Measurements from ENCODE around the gene STAG2. TPM values are rescaled to one million over a fixed set of nuclear protein-coding genes. Genes with fewer than 3 reads are reported as not detected.
"Not testable (repeated sequence)": the region's sequence is repeated elsewhere in the genome, so short reads cannot be mapped to it uniquely, and the experiment has no call there.

The STAG2 gene
- total RNA-seq, 6 donors from 2014 or later: 49.9 to 105 (median 68.1) TPM

- peaks cover 0 to 44% (median 0%) of the 10 kb centered on the region in 4 donors for H3K36me3 ChIP-seq
Observed at GRCh38 chrX:124093222-124093621, 131.7 kb downstream of the STAG2 start.

GRCh38 chrX:124097116-124097515 lies 135.6 kb downstream of the STAG2 start:
- no peak overlapping the region for H3K27ac ChIP-seq
- WGBS, 2 donors: 72 to 86% methylated on average over 2 of the region's 2 CpGs
- no peaks in the 10 kb centered on the region for H3K9me3 ChIP-seq
- TF ChIP-seq POLR2A (IDR thresholded peaks at IDR 0.05): no peak
- TF ChIP-seq CTCF (IDR thresholded peaks at IDR 0.05): no peak
- no peak for TF ChIP-seq POLR2AphosphoS5 (IDR thresholded peaks at IDR 0.05)
- no peak for TF ChIP-seq EP300 (IDR thresholded peaks at IDR 0.05)
- ATAC-seq (ENCODE audit: low FRiP score in 2 of 2): no peak
- peaks cover 0 to 21% (median 0%) of the 10 kb centered on the region in 4 donors for H3K36me3 ChIP-seq
- H3K4me1 ChIP-seq: no peaks in the 10 kb centered on the region
- no peak for DNase-seq
- no peaks in the 10 kb centered on the region for H3K27me3 ChIP-seq
- H3K4me3 ChIP-seq: no peak overlapping the region

More at GRCh38 chrX:124093222-124093621, 131.7 kb downstream of the STAG2 start:
- WGBS, 2 donors: 87 to 97% methylated on average over 4 of the region's 4 CpGs
- DNase-seq: no peak
- ATAC-seq (ENCODE audit: low FRiP score in 2 of 2): no peak
- H3K27me3 ChIP-seq: no peaks in the 10 kb centered on the region
- no peaks in the 10 kb centered on the region for H3K9me3 ChIP-seq
- H3K4me3 ChIP-seq: no peak overlapping the region
- no peaks in the 10 kb centered on the region for H3K4me1 ChIP-seq
- no peak for TF ChIP-seq CTCF (IDR thresholded peaks at IDR 0.05)
- TF ChIP-seq POLR2AphosphoS5 (IDR thresholded peaks at IDR 0.05): no peak
- TF ChIP-seq EP300 (IDR thresholded peaks at IDR 0.05): no peak
- no peak for TF ChIP-seq POLR2A (IDR thresholded peaks at IDR 0.05)
- H3K27ac ChIP-seq: no peak overlapping the region

- DNase-seq: no peak
- no peaks in the 10 kb centered on the region for H3K4me1 ChIP-seq
- H3K27ac ChIP-seq: no peak overlapping the region
- no peaks in the 10 kb centered on the region for H3K27me3 ChIP-seq
- no peak overlapping the region for H3K4me3 ChIP-seq
- TF ChIP-seq POLR2A (IDR thresholded peaks at IDR 0.05): no peak
- peak; percentile 14 to 45 (median 36) for TF ChIP-seq CTCF (IDR thresholded peaks at IDR 0.05)
- ATAC-seq (ENCODE audit: low FRiP score in 2 of 2): no peak
- H3K36me3 ChIP-seq: peaks cover 0 to 21% (median under 1%) of the 10 kb centered on the region in 4 donors
- H3K9me3 ChIP-seq: no peaks in the 10 kb centered on the region
Observed at GRCh38 chrX:124098089-124098488, 136.6 kb downstream of the STAG2 start.

GRCh38 chrX:124103966-124104365 lies 142.5 kb downstream of the STAG2 start:
- Histone ChIP-seq H3K36me3 (peaks cover 0 to 3% (median 0%) of the 10 kb centered on the region in 4 donors), H3K4me3 (no peak overlapping the region), H3K9me3 (no peaks in the 10 kb centered on the region), H3K27ac (no peak overlapping the region), H3K27me3 (no peaks in the 10 kb centered on the region), H3K4me1 (no peaks in the 10 kb centered on the region)
- no peak for DNase-seq
- ATAC-seq (ENCODE audit: low FRiP score in 2 of 2): no peak
- TF ChIP-seq CTCF (IDR thresholded peaks at IDR 0.05): no peak
- no peak for TF ChIP-seq EP300 (IDR thresholded peaks at IDR 0.05)
- TF ChIP-seq POLR2AphosphoS5 (IDR thresholded peaks at IDR 0.05): no peak
- no peak for TF ChIP-seq POLR2A (IDR thresholded peaks at IDR 0.05)
- 84 to 96% methylated on average over 5 of the region's 5 CpGs for WGBS, 2 donors

- H3K4me3 ChIP-seq; H3K4me1 ChIP-seq; H3K9me3 ChIP-seq; H3K36me3 ChIP-seq; H3K27ac ChIP-seq; DNase-seq; H3K27me3 ChIP-seq; ATAC-seq (ENCODE audit: low FRiP score in 2 of 2): not testable (repeated sequence)
- 90 to 99% methylated on average over 7 of the region's 7 CpGs for WGBS, 2 donors
Observed at GRCh38 chrX:124104512-124104911, 143.0 kb downstream of the STAG2 start.

Data from upper lobe of left lung (tissue), 6 donors.